Left colon (tissue), 2 donors: ENCODE data around the gene AFM. TPM values are rescaled to one million over a fixed set of nuclear protein-coding genes. Genes with fewer than 3 reads are reported as not detected.
A peak's percentile ranks its signal among the peaks of the same experiment; 100 is the strongest.

ENCODE experiments used
- ATAC-seq: fragments of 200-7000 bp; cut with Tn5 transposase; one replicate; pipeline ENCODE4 v1.9.1; 2020; ENCODE audit warnings: mild to moderate bottlenecking, moderate library complexity
- DNase-seq, 2 donors: peaks; one replicate each; pipeline ENCODE4 v3.0.0-alpha.2; 2020
- intact Hi-C, 2 donors: fragments of 100-400 bp; cut with DNase I in 1 of 2; cut with micrococcal nuclease in 1 of 2; formaldehyde crosslinking; loops; one replicate each; pipeline versions ENCODE4 v1.11.2 to v1.14.0; 2022; cut with DNase I, micrococcal nuclease
- total RNA-seq, 2 donors: library from RNA; stranded (reverse); fragmentation: NEBNext Ultra II Directional; extraction: Animal tissue kit (Norgen Biotek cat#: 25700); gene quantifications; one replicate each; pipeline ENCODE4 v1.2.1, GENCODE V29; 2021
- donor health status: DM: no; HTN: no; CAD: no.
- donor health status: DM: yes; HTN: yes; CAD: no.

The AFM gene
- total RNA-seq, 2 donors from 2014 or later: not detected

GRCh38 chr4:73447671-73448070 is 33.9 kb upstream of the AFM start:
- intact Hi-C loops: no loop called here
- DNase-seq (no peak), ATAC-seq (no peak)

GRCh38 chr4:73448448-73449203 is 32.9 kb upstream of the AFM start:
- ATAC-seq (no peak), DNase-seq (no peak)
- intact Hi-C loops: no loop called here

- no peak for ATAC-seq
- DNase-seq: no peak
- intact Hi-C loops: no loop called here
Observed at GRCh38 chr4:73450398-73451004, 31.0 kb upstream of the AFM start.

- no peak for ATAC-seq
- intact Hi-C loops: no loop called here
- no peak for DNase-seq
Observed at GRCh38 chr4:73451404-73451803, 30.1 kb upstream of the AFM start.

- intact Hi-C loops: no loop called here
- ATAC-seq (no peak), DNase-seq (no peak)
Observed at GRCh38 chr4:73451981-73452747, 29.4 kb upstream of the AFM start.

- ATAC-seq (peak; percentile 100), DNase-seq (peak; percentile 22 to 33)
- intact Hi-C loops: no loop called here
Observed at GRCh38 chr4:73452953-73453700, 28.4 kb upstream of the AFM start.

GRCh38 chr4:73453701-73454005 is 27.9 kb upstream of the AFM start:
- intact Hi-C loops: no loop called here
- ATAC-seq (peak; percentile 15), DNase-seq (no peak)

GRCh38 chr4:73454920-73455319 is 26.6 kb upstream of the AFM start:
- ATAC-seq (no peak), DNase-seq (no peak)
- intact Hi-C loops: no loop called here

- DNase-seq (no peak), ATAC-seq (no peak)
- intact Hi-C loops: no loop called here
Observed at GRCh38 chr4:73456177-73457022, 25.1 kb upstream of the AFM start.

GRCh38 chr4:73458184-73459047 is 23.1 kb upstream of the AFM start:
- DNase-seq (no peak), ATAC-seq (no peak)
- intact Hi-C loops: no loop called here

GRCh38 chr4:73459048-73459421 is 22.5 kb upstream of the AFM start:
- intact Hi-C loops: no loop called here
- no peak for DNase-seq
- ATAC-seq: no peak

- intact Hi-C loops: no loop called here
- ATAC-seq: no peak
Observed at GRCh38 chr4:73460913-73461522, 20.5 kb upstream of the AFM start.

GRCh38 chr4:73468170-73468569 is 13.4 kb upstream of the AFM start:
- intact Hi-C loops: no loop called here
- no peak for ATAC-seq
- no peak for DNase-seq

More at GRCh38 chr4:73460913-73461522, 20.5 kb upstream of the AFM start:
- no peak for DNase-seq

GRCh38 chr4:73470728-73471127 is 10.8 kb upstream of the AFM start:
- ATAC-seq (no peak), DNase-seq (no peak)
- intact Hi-C loops: no loop called here

- intact Hi-C loops: no loop called here
- ATAC-seq: no peak
- DNase-seq: no peak
Observed at GRCh38 chr4:73477176-73477575, 4.4 kb upstream of the AFM start.

- intact Hi-C loops: no loop called here
- no peak for ATAC-seq
- no peak for DNase-seq
Observed at GRCh38 chr4:73479323-73479722, 2.2 kb upstream of the AFM start.

GRCh38 chr4:73485085-73485484 is 3.5 kb downstream of the AFM start:
- intact Hi-C loops: no loop called here
- DNase-seq (no peak), ATAC-seq (no peak)
